Jurkat, Clone E6-1 (cell line): Measurements from ENCODE around the gene ADRA2B. TPM values are rescaled to one million over a fixed set of nuclear protein-coding genes. Genes with fewer than 3 reads are reported as not detected.
A peak's percentile ranks its signal among the peaks of the same experiment; 100 is the strongest.
"Not testable (repeated sequence)": the region's sequence is repeated elsewhere in the genome, so short reads cannot be mapped to it uniquely, and the experiment has no call there.

Source experiments
- DNase-seq: peaks from one replicate; pipeline ENCODE4 v3.0.0-alpha.2; 2011; ENCODE audit warnings: low read depth, low spot score
- H3K4me3 ChIP-seq: 2 replicates; pipeline ENCODE4 v1.5.1; 2011; ENCODE audit warnings: mild to moderate bottlenecking, low read length, control low read depth, moderate library complexity
- polyA plus RNA-seq: library from polyadenylated mRNA; unstranded; fragments of >200 nt; gene quantifications from one replicate; pipeline ENCODE4 v1.2.1, GENCODE V29; 2012; ENCODE audit warnings: missing spikeins; ENCODE audit not compliant: insufficient read length, insufficient read depth

Gene ADRA2B
- not detected for polyA plus RNA-seq

DNA sequence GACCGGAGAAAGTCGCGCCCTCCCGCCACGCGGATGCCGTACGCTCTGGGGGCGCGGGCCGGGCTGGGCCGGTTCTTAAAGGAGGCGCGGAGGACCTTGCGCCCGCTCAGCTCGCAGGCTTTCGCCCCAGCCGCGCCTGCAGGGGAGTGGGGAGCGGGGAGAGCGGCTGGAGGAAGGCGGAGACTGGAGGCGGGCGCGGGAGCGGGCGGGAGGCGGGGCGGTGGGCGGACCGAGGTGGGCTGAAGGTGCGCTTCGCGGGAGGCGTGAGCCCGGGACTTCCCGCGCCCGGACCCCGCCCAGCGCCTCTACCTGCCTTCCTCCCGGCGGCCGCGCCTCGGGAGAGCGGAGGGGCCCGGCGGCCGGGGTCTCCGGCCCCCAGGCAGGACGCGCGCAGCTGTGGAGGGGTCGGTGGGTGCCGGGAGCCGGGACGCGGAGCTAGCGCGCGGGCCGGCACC is at the start of gene ADRA2B:
TSS of gene ADRA2B (minus strand) at position 148 of the 455 bp plus-strand sequence. CDS start 422 bp downstream, outside the sequence.
- peak within 1 kb of the TSS; percentile 38 for H3K4me3 ChIP-seq
- peak; percentile 42 for DNase-seq

GRCh38 chr2:96164459-96165184 is 48.3 kb upstream of the ADRA2B start:
- H3K4me3 ChIP-seq: peak overlapping the region; percentile 52
- DNase-seq: peak; percentile 92

DNA sequence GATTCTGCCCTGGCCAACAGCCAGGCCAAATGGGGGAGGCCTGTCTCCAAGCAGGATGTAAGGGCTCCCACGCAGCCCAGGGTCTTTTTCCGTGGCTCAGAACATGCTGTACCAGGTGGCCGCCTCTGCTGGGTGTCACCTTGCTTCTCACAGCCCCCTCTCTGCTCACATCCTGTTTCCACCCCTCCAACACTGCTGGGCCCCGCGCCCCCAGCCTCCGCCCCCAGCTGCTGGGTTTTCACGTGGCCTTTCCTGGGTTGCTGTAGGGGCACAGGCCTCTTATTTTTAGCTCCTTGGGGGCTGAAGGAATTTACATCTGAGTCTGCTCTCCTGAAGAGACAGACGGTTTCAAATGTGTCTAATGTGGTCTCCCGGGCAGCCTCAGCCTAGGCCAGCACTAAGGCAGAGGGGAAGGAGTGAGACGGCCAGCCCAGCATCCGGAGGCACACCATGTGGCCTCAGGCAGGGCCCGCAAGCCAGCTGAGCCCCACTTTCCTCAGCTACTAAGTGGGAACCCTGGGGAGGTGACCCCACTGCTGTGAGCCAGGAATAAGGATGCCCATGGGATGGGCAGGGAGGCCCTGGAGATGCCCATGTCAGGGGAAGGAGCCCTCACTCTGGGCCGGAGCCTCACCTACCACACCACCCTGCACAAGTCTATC is 47.5 kb upstream of the ADRA2B start:
- H3K4me3 ChIP-seq: peak overlapping the region; percentile 52
- peak; percentile 90 for DNase-seq

GRCh38 chr2:96163415-96163767 is 47.0 kb upstream of the ADRA2B start:
- DNase-seq: no peak
- H3K4me3 ChIP-seq: no peak overlapping the region; the same call in none of the 2 replicates

DNA sequence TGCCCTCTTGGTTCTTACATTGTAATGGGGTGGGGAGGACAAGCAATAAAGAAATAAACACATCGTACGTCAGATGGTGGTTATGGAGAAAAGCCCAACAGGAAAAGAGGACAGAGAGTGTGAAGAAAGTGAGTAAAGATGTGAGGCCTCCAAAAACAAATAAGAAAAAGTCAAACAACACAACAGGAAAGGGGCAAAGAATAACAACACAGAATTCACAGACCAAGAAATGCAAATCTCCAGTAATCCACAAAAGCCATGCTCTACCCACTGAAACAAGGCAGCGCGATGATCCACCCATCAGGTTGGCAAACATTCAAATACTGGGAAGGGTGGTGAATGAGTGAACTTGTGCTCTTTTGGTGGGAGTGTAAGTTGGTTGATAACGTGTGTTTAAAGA is 45.5 kb upstream of the ADRA2B start:
- no peak overlapping the region for H3K4me3 ChIP-seq
- no peak for DNase-seq

GRCh38 chr2:96160366-96160765 is 44.0 kb upstream of the ADRA2B start:
- not testable (repeated sequence) for H3K4me3 ChIP-seq, DNase-seq

DNA sequence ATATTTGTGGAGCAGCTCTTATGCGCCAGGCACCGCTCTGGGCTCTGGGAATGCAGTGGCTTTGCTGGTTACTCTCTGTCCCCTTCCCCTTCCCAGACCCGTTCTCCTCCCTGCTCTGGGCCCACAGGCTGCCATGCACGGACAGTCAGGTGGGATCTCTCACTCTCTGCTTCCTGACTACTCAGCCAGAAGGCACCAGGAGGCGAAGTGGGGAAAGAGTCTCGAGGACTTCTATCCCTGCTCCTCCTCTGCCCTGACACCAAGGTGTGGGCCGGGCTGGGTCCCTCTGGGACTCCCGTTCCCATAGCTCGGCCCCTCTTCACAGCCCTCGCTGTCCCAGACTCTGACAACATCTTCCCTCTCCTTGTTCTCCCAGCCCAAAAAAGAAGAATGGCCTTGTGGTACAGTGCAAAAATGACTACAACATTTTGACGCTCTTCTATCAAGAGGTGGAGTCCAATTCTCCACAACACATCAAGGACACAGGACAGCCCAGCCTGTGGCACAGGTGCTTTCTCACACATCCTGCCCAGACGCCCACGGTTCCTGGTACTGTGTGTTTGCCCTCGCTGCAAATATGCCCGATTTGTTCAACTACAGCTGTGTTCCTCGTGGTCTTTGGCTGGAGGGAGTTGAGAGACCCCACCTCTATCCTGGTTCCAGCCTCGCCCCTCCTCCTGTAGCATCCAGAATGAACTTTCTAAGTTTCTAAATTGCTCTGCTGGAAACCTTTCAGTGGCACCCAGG is 42.9 kb upstream of the ADRA2B start:
- no peak for DNase-seq
- no peak overlapping the region for H3K4me3 ChIP-seq

DNA sequence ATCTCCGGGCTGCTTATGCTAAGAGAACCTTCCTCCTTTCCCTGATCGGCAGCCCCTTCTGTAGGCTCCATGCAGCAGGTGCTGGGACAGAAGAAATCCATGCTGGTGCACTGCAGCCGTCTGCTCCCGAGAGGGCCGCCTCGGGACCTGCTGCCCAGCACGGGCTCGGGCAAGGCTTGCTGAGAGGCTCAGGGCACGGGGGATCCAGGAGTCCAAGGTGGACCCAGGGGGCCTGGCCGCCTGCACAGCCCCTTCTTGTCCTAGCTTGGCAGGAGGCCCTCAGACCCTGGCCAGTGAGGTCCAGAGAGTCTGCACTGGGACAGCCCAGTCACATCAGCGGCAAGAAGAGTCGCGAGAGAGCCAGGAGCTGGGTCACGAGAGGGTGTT is 42.2 kb upstream of the ADRA2B start:
- no peak for DNase-seq
- H3K4me3 ChIP-seq: no peak overlapping the region

DNA sequence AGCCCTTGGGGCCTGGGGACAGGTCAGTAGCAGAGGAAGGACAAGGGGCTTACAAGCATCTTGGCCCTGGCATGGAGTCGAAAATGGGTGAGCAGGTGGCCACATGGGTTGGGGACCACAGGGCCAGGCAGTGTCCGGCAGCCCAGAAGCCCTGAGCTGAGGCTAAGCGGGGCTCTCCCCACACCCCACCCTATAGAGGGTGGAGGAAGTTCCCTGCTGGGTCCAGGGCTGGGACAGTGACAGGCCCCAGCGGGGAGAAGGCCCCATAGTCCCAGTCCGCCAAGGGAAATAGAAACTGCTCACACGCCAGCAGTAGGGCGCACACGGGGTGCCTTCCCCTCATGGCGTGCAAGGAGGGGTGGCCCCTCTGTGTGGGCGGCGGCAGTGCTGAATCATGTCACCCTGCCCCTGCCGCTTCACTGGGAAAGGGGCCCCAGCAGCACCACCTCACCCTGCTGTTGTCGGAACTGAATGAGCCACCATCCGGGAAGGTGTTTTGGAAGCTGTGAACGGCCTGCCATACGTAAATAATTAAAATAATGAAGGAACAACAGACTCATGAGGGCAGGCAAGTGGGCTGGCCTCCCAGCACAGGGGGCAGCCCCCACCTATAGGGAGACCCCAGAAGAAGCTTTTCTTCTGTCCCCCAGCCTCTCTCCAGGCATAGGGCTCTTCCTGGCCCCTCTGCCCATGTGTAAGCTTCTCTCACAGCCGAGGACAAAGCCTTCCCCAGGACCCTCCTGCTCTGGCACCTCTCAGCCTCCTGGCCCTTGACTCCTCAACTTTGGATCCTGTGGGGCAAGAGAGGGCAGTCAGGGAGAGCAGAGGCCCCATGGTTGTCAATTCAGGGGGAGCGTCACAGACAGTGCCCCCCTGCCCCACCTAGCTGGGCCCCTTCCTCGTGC is 41.5 kb upstream of the ADRA2B start:
- no peak for DNase-seq
- H3K4me3 ChIP-seq: no peak overlapping the region

- DNase-seq: no peak
- no peak overlapping the region for H3K4me3 ChIP-seq
Observed at GRCh38 chr2:96156926-96157648, 40.7 kb upstream of the ADRA2B start.

DNA sequence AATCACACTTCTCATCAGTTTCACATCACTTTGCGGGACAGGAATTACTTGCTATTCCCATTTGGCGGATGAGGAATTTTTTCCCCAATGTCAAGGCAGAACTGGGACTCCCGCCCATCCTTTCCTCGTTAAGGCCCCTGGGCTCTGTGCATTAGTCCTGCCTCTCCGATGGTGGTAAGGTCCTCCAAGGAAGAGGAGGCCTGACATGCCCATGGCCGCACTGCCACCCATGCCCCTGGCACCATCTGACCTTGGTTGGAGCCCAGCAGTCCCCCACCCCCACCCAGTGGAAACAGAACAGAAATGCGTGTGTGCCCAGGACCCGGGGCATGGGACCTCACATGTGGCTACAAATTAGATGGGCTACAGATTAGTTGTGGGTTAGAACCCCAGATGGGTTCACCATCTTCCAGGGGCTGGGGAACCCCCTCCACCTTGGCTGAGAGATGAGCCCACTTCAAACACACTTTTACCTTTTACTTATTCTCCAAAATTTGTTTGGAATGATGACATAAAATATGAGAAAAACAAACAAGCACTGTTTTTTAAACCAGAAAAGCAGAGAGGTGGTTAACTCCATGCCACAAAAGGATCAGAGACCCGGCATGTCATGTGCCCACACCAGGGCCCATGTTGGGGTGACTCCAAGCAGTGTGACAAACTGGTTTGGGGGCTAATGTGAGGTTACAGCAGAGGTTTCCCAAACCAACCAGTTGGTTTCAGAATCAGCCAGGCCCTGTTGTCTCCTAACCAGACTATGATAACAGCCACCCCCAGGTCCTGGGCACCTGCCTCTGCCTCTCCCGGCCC is 39.8 kb upstream of the ADRA2B start:
- no peak for DNase-seq
- H3K4me3 ChIP-seq: no peak overlapping the region

DNA sequence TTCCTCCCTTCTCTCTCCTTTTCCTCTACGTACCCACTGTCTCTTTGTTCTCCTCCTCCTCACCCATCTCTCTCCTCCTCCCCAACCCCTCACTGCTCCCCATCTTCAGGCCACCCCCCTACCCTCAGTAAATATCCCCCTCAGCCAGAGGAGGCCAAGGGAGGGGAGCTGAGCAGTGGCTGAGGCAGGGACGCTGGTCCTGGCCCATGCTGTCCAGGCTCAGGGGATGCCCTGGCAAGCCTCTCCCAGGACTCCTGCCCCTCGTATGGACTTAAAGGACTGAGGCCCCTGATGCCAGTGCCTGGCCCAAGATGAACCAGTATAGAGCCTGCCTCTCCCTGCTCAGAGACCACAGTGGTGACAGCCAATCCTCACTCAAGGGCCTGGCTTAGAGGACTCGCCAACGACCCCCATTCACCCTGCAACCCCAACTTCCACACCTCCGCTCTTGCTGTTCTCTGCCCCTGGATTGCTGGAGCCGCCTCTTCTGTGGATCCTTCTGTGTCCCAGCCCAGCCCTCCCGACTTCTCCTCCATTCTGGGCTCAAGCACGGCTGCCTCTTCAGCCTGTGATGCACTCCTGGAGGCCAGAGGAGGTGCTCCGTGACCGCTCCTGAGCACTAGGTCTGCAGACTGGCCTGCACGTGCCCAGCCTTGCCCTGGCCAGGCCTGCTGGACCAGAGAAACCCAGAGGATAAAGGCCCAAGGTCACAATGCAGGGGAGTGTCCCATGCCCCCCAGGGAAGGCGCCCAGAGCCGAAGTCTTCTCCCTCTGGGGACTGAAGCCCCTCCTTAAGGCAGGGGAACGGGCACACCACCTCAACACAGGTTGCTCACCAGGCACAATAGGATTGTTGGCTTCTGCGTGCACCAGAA is 38.4 kb upstream of the ADRA2B start:
- no peak overlapping the region for H3K4me3 ChIP-seq
- DNase-seq: no peak

DNA sequence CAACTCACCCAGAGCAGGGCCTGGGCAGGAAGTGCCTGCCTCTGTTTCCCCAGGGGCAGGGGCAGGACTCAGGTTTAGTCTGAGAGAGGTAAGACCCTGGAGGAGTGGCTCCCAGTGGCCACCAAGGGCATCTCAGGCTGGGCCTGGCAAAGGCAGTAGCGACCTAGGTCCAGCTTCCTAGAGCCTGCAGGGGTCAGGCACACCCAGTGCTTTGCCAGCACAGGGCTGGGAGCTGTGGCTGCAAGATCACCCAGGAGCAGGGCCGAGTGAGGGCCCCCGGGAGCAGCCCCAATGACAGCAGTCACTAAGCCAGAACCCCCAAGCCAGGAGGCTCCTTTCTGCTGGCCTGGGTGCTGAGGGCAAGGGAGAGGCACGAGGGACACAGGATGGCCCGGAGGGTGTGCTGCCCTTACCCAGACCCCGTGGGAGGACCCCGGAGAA is 37.6 kb upstream of the ADRA2B start:
- no peak for DNase-seq

DNA sequence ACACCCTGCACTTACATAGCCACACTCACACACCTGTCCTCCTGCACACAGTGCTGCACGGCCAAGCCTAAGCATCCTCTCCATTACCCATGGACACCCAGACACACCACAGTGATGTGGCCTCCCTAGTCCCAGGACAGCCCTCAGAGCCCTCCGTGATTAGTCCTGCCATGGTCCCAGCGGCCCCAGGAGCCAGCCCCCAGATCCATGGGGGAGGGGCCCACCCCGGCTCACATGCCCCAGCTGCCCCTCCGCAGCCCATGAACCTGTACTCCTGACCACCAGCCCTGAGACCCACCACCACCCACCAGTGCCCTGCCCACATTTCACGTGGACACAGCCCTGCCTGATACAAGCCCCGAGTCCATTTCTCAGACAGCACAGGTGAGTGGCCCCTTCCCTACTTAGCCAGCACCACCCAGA is 36.9 kb upstream of the ADRA2B start:
- no peak overlapping the region for H3K4me3 ChIP-seq
- no peak for DNase-seq

More for the DNA sequence above, 37.6 kb upstream of the ADRA2B start:
- no peak overlapping the region for H3K4me3 ChIP-seq

DNA sequence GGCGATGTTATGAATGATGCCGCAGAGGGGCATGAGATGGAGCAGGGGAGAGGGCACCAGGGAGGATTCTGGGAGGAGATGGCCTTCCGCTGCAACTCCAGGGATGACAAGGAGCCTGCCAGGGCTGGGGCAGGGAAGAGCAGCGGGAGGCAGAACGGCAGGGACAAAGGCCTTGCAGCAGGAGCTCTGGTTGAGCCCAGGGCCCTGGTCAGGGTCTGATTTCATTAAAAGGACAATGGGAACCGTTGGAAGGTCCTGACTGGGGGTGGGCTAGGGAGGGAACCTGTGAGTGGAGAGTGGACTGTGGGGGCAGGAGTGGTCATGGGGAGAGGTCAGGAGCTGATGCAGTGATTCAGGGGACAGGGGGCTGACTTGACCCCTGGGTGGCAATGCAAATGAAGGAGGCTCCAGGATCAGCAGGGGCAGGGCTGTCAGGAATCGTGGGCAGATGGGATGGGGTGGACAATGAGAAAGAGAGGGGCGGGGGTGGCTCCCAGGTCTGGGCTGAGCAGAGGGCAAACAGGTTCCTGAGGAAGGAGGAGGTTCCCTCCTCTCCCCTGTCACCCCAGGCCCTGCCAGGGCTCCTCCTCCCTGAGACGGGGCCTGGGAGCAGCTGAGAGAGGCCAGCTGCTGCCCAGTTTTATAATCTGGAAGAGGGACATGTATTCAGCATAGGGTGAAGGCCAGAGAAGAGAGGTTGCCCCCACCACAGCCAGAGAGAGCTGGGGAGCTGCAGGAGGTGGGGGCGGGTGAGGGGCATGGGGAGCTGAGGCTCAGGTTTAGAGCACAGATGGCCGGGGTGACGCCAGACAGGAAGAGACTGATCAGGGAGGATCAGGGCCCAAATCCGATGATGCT is 36.2 kb upstream of the ADRA2B start:
- no peak overlapping the region for H3K4me3 ChIP-seq
- DNase-seq: no peak
